HL-60 (cell line): Measurements from ENCODE around the gene HDC.

Experiments
- DNase-seq, 2 experiments: peaks; one replicate each; pipeline ENCODE4 v3.0.0-alpha.2; 2010 to 2020; ENCODE audit warnings: low read depth in 1 of 2, low spot score in 1 of 2
- H3K27ac ChIP-seq: fragments of 250-450 bp; sonication (Bioruptor Pico); replicated peaks from 2 replicates; pipeline ENCODE4 v1.5.1; 2020; ENCODE audit warnings: mild to moderate bottlenecking, moderate library complexity
- H3K27me3 ChIP-seq: fragments of 250-450 bp; sonication (Bioruptor Pico); 2 replicates; pipeline ENCODE4 v1.5.1; 2021; ENCODE audit warnings: mild to moderate bottlenecking, moderate library complexity; ENCODE audit not compliant: insufficient read depth, poor library complexity, severe bottlenecking
- H3K4me3 ChIP-seq: replicated peaks from 2 replicates; pipeline ENCODE4 v1.5.1; 2011; ENCODE audit warnings: mild to moderate bottlenecking, control low read depth, low read length; ENCODE audit not compliant: insufficient read depth
- GABPA ChIP-seq: IDR thresholded peaks from 2 replicates; pipeline ENCODE4 v1.6.1; 2012; ENCODE audit warnings: low read depth
- POLR2AphosphoS5 ChIP-seq: IDR thresholded peaks from 2 replicates; pipeline ENCODE4 v1.6.1; 2012; ENCODE audit warnings: low read depth
- SPI1 ChIP-seq: IDR thresholded peaks from 2 replicates; pipeline ENCODE4 v1.6.1; 2012; ENCODE audit warnings: low read depth, mild to moderate bottlenecking, borderline replicate concordance
- TF ChIP-seq, protein P1 (sequence below): IDR thresholded peaks from 2 replicates; pipeline ENCODE4 v1.6.1; 2012; ENCODE audit warnings: low read depth; ENCODE audit not compliant: insufficient replicate concordance
- TF ChIP-seq, protein P2 (sequence below): IDR thresholded peaks from one replicate; pipeline ENCODE4 v1.5.1; 2011; ENCODE audit warnings: low read length, control low read depth, inconsistent platforms; ENCODE audit not compliant: insufficient read depth

The HDC gene

DNA sequence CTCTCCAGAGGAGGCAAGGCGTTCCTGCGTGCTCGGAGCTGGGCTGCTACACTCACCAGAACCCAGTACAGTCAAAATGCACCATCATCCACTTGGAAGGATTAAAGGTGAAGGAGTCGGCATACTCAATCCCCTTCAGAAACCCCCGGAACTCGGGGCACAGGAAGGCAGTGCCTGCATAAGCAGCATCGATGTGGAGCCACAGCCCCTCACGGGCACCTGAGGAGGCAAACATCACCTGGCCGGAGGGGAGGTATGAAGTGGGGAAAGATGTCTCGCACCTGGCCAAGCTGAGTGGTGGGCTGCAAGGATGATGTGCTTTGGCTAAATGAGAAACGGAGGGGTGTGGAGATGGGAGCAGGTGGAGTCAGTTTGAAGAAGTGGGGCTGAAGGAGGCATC is 13.0 kb downstream of the HDC start:
- H3K27ac ChIP-seq = no peak overlapping the region
- TF ChIP-seq, protein P1, sequence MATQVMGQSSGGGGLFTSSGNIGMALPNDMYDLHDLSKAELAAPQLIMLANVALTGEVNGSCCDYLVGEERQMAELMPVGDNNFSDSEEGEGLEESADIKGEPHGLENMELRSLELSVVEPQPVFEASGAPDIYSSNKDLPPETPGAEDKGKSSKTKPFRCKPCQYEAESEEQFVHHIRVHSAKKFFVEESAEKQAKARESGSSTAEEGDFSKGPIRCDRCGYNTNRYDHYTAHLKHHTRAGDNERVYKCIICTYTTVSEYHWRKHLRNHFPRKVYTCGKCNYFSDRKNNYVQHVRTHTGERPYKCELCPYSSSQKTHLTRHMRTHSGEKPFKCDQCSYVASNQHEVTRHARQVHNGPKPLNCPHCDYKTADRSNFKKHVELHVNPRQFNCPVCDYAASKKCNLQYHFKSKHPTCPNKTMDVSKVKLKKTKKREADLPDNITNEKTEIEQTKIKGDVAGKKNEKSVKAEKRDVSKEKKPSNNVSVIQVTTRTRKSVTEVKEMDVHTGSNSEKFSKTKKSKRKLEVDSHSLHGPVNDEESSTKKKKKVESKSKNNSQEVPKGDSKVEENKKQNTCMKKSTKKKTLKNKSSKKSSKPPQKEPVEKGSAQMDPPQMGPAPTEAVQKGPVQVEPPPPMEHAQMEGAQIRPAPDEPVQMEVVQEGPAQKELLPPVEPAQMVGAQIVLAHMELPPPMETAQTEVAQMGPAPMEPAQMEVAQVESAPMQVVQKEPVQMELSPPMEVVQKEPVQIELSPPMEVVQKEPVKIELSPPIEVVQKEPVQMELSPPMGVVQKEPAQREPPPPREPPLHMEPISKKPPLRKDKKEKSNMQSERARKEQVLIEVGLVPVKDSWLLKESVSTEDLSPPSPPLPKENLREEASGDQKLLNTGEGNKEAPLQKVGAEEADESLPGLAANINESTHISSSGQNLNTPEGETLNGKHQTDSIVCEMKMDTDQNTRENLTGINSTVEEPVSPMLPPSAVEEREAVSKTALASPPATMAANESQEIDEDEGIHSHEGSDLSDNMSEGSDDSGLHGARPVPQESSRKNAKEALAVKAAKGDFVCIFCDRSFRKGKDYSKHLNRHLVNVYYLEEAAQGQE = no peak
- no peak for TF ChIP-seq POLR2AphosphoS5
- DNase-seq = no peak
- H3K27me3 ChIP-seq = no peaks in the 10 kb centered on the region
- no peak overlapping the region for H3K4me3 ChIP-seq

DNA sequence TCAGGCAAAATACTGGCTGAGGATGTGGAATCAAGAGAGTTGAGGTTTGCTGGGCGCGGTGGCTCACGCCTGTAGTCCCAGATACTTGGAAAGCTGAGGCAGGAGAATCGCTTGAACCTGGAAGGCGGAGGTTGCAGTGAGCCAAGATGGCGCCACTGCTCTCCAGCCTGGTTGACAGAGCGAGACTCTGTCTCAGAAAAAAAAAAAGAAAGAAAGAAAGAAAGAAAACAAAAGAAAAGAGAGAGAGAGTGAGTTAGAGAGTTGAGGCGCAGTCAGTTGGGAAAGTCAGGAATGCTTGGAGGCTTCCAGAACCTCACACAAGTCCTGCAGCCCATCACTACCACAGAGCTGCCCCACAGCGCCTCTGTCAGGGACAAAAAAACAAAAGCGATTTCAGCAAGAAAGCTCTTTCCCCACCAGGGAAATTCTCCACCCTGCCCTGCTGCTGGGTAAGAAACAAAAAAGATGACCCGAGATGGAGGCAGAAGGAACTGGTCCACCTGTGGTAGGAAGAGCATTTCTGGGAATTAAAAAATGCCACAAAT is 13.8 kb downstream of the HDC start:
- H3K27ac ChIP-seq = no peak overlapping the region
- H3K27me3 ChIP-seq = no peaks in the 10 kb centered on the region
- no peak for DNase-seq
- no peak overlapping the region for H3K4me3 ChIP-seq
- no peak for TF ChIP-seq SPI1
- no peak for TF ChIP-seq GABPA
- TF ChIP-seq POLR2AphosphoS5 = no peak
- TF ChIP-seq, protein P2, sequence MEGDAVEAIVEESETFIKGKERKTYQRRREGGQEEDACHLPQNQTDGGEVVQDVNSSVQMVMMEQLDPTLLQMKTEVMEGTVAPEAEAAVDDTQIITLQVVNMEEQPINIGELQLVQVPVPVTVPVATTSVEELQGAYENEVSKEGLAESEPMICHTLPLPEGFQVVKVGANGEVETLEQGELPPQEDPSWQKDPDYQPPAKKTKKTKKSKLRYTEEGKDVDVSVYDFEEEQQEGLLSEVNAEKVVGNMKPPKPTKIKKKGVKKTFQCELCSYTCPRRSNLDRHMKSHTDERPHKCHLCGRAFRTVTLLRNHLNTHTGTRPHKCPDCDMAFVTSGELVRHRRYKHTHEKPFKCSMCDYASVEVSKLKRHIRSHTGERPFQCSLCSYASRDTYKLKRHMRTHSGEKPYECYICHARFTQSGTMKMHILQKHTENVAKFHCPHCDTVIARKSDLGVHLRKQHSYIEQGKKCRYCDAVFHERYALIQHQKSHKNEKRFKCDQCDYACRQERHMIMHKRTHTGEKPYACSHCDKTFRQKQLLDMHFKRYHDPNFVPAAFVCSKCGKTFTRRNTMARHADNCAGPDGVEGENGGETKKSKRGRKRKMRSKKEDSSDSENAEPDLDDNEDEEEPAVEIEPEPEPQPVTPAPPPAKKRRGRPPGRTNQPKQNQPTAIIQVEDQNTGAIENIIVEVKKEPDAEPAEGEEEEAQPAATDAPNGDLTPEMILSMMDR = no peak
- TF ChIP-seq, protein P1 = no peak

DNA sequence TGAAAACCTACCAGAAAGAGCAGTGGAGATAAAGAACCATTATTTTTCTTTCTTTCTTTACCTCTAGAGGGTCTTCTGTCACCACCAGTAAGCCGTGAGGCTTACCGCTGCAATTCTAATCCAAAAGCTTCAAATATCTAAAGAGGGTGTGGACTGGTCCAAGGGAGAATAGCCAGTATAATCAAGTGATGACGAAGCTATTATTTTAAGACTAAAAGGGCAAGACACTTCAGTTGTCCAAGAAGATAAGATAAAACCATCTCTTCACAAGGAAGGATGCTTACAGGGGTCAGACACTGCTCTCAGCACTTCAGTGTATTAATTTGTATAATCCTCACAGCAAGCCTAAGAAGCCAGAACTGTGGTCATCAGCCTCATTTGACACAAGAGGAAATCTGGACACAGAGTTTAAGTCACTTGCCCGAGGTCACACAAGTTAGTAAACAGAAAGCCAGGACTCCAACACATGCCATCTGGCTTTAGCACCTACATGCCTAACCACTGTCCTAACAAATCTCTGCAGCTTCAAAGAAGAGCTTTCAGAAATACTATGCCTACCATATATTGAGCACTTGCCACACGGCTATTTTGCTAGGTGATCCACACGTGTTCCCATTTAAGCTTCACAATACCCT is 14.6 kb downstream of the HDC start:
- Histone ChIP-seq H3K4me3 (no peak overlapping the region), H3K27ac (no peak overlapping the region), H3K27me3 (no peaks in the 10 kb centered on the region)

DNA sequence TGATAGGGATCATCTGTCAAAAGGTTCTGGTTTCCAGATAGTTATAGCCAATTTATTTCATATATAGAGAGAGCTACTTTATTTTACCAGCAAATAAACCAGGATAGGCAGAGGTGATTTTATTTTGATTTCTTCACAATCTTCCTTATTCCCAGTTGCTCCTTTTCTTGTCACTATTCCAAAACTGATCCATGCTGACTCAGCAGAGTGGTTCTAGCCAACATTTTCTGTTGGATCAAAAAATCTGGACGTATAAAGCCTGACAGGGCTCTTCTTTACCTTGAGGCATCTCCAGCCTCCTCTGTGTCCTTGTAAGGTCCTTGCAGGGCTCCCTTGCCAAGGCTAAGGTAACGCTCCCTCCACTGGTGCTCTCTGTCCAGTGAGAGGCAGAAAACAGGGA is 15.8 kb downstream of the HDC start:
- no peak for DNase-seq
- no peak overlapping the region for H3K4me3 ChIP-seq
- no peak overlapping the region for H3K27ac ChIP-seq
- no peaks in the 10 kb centered on the region for H3K27me3 ChIP-seq
- TF ChIP-seq, protein P2 = no peak
- no peak for TF ChIP-seq POLR2AphosphoS5
- TF ChIP-seq, protein P1 = no peak
- TF ChIP-seq SPI1 = no peak
- TF ChIP-seq GABPA = no peak

More for the DNA sequence above, 14.6 kb downstream of the HDC start:
- TF ChIP-seq, protein P1 = no peak
- TF ChIP-seq GABPA = no peak
- DNase-seq = no peak
